Retina (tissue), 1 donor: ENCODE data around the gene ELMOD3.
"Not testable (repeated sequence)": the region's sequence is repeated elsewhere in the genome, so short reads cannot be mapped to it uniquely, and the experiment has no call there.

ENCODE experiments used
- DNase-seq: peaks from one replicate; pipeline ENCODE4 v3.0.0-alpha.2; 2016

Gene ELMOD3

DNA sequence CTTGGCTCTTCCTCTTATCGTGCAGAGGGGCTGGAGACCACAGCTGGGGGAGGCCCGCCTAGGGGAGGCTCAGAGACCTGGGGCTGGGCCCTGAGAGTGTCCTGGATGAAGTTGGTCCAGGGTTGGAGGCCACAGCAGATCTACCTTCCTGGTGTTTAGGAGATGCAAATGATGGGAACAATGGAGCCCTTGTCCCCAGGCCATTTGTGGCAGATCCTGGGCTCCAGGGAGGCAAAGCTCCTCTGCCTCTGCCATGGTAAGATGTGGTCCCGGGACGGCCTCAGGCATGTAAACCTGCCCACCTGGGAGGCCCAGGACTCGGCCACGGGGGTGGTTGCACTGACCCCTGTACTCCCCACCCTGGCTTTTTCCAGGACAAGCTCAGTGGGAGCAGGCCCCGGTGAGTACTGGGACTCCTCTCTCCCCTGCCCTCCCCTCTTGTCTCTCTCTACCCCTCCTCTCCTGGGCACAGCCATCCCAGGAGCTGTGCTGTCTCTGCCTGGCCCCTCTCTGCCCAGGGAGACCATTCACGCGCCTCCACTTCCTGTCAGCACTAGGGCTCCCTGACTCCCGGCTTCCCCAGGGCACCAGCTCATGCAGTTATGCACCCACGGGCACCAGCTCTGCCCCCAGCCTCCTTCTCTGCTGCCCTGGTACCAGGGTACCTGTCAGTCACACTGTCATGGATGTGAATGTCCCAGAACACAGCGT, 74.8 kb downstream of the ELMOD3 start:
- no peak for DNase-seq

DNA sequence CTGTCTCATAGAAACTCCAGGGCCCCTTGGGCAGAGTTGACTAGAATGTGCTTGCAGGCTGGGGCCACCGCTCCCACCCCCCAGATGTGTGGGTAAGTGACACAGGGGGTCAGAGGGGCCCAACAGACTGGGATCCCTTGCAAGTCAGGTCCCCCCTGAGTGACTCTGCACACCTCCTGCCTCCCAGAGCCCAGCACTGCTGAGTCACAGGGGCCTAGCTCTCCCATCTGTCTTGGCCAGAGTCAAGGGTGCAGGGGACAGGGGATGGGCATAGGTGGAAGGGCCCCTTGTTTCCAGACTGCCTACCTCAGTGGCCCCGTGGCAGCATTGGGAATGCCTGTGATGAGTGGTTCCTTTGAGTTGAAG, 75.3 kb downstream of the ELMOD3 start:
- DNase-seq, result no peak

DNA sequence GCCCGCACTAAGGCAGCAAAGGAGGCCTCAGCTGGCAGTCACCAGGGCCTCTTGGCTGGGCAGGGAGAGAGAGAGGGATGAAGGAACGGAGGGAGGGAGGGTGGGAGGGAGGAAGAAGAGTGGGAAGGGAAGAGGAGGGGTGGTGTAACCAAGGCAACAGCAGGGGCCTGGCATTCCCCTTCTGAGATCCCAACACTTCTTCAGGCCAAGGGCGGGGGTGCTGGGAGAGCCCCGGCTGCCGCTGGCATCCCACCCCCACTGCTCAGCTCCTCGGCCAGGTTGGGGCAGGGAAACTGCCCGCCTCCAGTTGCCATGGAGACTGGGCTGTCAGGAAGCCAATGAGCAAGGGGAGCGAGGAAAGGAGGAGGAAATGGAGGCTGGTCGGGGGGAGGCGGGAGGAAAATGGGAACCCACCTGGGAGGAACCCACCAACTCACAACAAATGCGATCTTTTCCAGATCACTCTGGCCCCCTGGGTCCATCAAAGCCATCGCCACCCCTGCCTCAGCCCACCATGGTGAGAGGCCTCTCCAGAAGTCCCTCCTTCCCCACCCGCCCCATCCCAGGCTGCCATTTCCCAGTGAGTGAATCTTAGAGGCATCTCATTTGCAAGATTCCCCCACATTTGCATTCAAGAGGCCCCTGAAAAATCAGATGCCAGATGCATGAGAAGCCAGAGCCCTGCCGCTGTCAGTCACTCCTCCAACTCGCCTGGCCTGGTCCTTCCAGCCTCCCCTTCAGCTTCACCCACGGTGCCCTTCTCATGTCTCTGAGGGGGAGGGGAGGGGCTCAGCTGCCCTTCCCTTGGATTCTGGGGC, 76.4 kb downstream of the ELMOD3 start:
- DNase-seq, result peak; percentile 89

DNA sequence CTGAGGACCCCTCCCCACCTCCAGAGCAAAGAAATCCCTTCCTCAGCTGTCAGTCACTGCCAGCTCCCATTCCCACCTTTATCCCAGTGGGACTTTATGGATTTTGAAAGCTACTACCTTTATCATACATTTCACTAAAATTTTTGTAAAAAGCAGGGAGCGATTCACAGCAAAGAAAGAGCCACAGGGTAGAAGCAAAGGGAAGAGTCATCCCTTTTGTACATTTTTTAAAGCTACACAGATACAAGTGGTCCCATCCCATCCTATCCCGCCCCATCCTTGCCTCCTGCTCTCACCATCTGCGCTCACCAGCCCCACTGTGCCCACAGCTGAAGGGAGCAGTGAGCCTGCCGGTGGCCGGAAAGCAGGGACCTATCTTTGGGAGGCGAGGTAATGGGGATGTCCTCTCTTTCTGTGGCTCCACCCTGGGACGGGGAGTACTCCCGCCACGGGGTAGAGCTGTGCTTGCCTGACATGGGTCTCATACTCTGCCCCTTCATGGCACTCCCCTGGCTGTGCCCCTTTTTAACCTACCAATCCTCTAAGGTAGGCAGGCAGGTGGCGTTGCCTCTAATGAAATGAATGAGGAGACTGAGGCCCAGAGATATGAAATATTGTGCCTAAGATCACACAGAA, 77.1 kb downstream of the ELMOD3 start:
- no peak for DNase-seq

- DNase-seq, result peak; percentile 58
Measured at GRCh38 chr2:85433511-85434089, 79.0 kb downstream of the ELMOD3 start.

- no peak for DNase-seq
Measured at GRCh38 chr2:85434696-85435095, 80.1 kb downstream of the ELMOD3 start.

- DNase-seq, result no peak
Measured at GRCh38 chr2:85435220-85435958, 80.8 kb downstream of the ELMOD3 start.

- DNase-seq, result no peak
Measured at GRCh38 chr2:85435981-85436835, 81.6 kb downstream of the ELMOD3 start.

DNA sequence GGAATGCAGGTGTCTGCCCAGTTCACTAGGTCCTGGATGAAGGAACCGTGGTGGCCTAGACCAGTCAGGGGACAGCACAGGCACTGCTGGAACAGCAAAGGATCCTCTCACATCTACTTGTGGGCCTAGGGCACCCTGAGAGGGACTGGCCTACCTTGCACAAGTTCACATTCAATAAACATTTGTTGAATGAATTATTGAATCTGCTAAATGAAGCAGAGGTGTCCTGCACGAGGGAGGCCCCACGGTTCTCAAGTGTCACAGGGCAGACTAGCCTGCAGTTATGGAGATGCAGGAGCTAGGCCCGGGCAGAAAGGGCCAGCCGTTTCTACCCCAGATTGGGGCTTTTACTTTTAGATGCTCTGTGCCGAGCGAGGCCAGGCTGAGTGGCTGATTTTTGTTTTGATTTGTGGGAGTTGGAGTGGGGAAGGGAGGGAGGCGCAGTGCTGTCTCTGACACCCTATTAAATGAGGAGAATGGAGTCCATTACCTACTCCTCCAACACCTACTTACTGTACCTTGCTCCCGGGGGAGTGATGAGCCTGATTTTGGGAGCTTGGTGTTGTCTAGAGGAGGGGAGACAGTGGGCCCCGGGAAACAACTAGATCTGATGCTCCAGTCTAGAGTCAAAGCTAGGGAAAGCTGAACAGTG, 82.4 kb downstream of the ELMOD3 start:
- DNase-seq, result peak; percentile 54

DNA sequence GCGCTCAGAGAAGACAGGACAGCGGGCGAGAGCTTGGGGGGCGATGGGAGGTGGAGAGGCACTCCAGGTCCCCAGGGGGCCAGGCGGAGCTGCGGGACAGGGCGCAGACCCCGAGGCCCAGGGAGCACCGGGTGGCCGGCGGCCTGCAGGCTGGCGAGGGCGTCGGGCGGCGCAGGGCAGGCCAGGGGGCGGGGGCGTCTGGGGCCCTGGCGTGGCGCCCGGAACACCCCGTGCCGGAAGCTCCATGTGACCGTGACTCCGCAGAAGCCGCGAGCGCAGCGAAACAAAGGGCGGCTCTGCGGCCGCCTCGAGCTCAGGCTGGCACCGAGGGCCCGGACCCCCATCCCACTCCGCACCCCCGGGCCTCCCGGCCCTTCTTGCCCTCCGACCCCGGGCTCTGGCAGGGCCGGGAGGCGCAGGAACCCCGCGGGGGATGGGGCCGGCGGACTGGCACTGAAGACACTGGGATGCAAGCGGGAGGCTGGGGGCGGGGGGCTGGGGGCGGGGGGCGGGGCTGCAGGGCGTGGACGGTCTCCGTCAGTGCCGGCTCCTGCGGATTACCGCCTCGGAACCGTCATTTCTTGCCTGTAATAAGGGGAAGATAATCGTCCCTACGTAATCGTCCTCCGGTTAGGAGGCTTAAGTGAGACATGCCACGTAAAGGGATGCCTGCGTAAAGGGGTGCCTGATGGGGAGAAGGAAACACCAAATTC, 83.1 kb downstream of the ELMOD3 start:
- DNase-seq, result peak; percentile 92

- DNase-seq, result peak; percentile 66
Measured at GRCh38 chr2:85438201-85439024, 83.8 kb downstream of the ELMOD3 start.

DNA sequence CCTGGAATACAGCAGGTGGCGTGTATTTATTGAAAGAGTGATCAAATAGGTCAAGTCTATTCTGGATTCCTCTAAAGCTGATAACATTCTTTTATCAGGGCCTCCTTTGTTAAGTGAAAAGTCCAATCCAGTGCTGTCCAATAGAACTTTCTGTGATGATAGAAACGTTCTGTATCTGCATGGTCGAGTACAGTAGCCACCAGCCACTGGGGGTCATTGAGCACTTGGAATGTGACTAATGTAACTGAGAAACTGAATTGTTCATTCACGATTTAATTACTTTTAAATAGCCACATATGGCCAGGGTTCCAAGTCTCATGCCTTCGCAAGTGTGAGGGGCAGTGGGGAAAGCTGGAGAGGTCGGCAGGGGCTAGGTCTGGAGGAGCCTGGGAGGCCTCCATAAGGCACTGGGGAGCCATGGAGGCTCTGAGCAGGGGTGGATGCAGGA, 84.5 kb downstream of the ELMOD3 start:
- no peak for DNase-seq

DNA sequence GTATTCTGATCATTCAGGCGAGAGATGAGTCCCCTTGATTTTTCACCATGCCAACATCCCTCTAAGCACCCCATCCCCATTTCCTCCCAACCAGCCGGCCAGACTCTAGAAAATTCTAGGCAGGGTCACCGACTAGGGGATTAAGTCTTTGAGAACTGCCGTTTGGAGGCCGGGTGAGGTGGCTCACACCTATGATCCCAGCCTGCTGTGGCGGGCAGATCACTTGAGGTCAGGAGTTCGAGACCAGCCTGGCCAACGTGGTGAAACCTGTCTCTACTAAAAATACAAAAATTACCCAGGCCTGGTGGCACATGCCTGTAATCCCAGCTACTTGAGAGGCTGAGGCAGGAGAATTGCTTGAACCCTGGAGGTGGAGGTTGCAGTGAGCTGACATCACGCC, 85.0 kb downstream of the ELMOD3 start:
- not testable (repeated sequence) for DNase-seq

DNA sequence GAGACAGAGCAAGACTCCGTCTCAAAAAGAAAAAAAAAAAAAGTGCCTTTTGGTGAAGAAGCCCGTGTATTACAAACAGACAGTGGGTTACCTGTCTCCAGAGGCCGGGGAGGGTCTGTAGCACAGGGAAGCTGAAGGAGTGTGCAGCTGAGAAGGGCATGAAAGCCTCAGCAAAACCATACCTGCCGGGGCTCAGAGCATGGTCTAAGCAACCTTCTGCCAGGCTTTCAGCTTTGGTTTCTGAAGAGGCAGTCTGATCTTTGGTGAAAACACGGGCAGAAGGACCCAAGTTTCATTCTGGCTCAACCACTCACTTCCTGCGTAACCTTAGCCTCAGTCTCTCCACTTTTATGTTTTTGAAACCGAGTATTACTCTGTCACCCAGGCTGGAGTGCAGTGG, 85.4 kb downstream of the ELMOD3 start:
- DNase-seq, result no peak

DNA sequence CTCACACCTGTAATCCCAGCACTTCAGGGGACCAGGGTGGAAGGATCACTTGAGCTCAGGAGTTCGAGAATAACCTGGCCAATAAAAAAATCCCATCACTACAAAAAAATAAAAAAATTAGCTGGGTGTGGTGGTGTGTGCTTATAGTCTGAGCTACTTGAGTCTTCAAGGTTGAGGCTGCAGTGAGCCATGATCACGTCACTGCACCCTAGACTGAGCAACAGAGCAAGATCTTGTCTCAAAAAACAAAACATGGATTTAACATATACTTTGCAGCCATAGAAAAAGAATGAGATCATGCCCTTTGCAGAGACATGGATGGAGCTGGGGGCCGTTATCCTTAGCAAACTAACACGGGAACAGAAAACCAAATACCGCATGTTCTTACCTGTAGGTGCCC, 86.2 kb downstream of the ELMOD3 start:
- DNase-seq, result no peak
